Neural cell (in vitro differentiated cells): ENCODE results near the gene LIN37. TPM values are rescaled to one million over a fixed set of nuclear protein-coding genes. Genes with fewer than 3 reads are reported as not detected.
A peak's percentile ranks its signal among the peaks of the same experiment; 100 is the strongest.

ENCODE experiments used
- H2AFZ ChIP-seq: fragments of 200-600, 300-800 bp; sonication (generic), shearing (Covaris generic); 2 replicates; pipeline ENCODE4 v1.6.0; 2014; ENCODE audit warnings: low read depth, mild to moderate bottlenecking, antibody characterized with exemption, low read length, moderate library complexity
- H3F3A ChIP-seq: fragments of 200-600 bp; shearing (Covaris generic); 2 replicates; pipeline ENCODE4 v1.6.1; 2016; ENCODE audit warnings: mild to moderate bottlenecking, moderate library complexity, mixed read lengths, antibody characterized with exemption, low read length; ENCODE audit not compliant: insufficient read depth, poor library complexity, severe bottlenecking
- H3K27ac ChIP-seq: fragments of 200-600, 300-800 bp; sonication (generic), shearing (Covaris generic); 2 replicates; pipeline ENCODE4 v1.5.1; 2014; ENCODE audit warnings: mild to moderate bottlenecking, low read length, moderate library complexity
- H3K27me3 ChIP-seq: fragments of 300-800, 200-600 bp; sonication (generic), shearing (Covaris generic); 2 replicates; pipeline ENCODE4 v1.6.0; 2014; ENCODE audit warnings: mild to moderate bottlenecking, low read depth, low read length, moderate library complexity; ENCODE audit not compliant: insufficient read depth
- H3K36me3 ChIP-seq: fragments of 300-800, 200-600 bp; sonication (generic), shearing (Covaris generic); 2 replicates; pipeline ENCODE4 v1.5.1; 2014; ENCODE audit warnings: mild to moderate bottlenecking, antibody characterized with exemption, low read length, moderate library complexity; ENCODE audit not compliant: insufficient read depth
- H3K4me2 ChIP-seq: fragments of 300-800, 200-600 bp; sonication (generic), shearing (Covaris generic); 2 replicates; pipeline ENCODE4 v1.6.0; 2014; ENCODE audit warnings: mild to moderate bottlenecking, low read length
- H3K4me3 ChIP-seq: fragments of 300-800, 200-600 bp; sonication (generic), shearing (Covaris generic); 2 replicates; pipeline ENCODE4 v1.5.1; 2014; ENCODE audit warnings: mild to moderate bottlenecking, low read length, moderate library complexity
- H3K79me2 ChIP-seq: fragments of 200-600 bp; shearing (Covaris generic); replicated peaks from 2 replicates; pipeline ENCODE4 v1.6.0; 2014; ENCODE audit warnings: mild to moderate bottlenecking, low read length, moderate library complexity; ENCODE audit not compliant: insufficient read depth
- H3K9ac ChIP-seq: fragments of 300-800, 200-600 bp; sonication (generic), shearing (Covaris generic); 2 replicates; pipeline ENCODE4 v1.6.1; 2016; ENCODE audit warnings: mild to moderate bottlenecking, low read length, mixed read lengths
- H3K9me2 ChIP-seq: fragments of 200-600 bp; shearing (Covaris generic); 2 replicates; pipeline ENCODE4 v1.6.1; 2016; ENCODE audit warnings: mild to moderate bottlenecking, low read length, mixed read lengths; ENCODE audit not compliant: insufficient read depth
- H3K9me3 ChIP-seq: fragments of 200-600, 300-800 bp; sonication (generic), shearing (Covaris generic); 2 replicates; pipeline ENCODE4 v1.6.1; 2016; ENCODE audit warnings: mild to moderate bottlenecking, mixed run types, low read length, moderate library complexity, mixed read lengths
- H4K20me1 ChIP-seq: fragments of 200-600 bp; shearing (Covaris generic); 2 replicates; pipeline ENCODE4 v1.6.1; 2016; ENCODE audit warnings: mild to moderate bottlenecking, mixed run types; ENCODE audit not compliant: insufficient read depth
- EP300 ChIP-seq: fragments of 450-650 bp; conservative IDR thresholded peaks from 2 replicates; pipeline ENCODE4 v1.6.1; 2014; ENCODE audit warnings: antibody characterized with exemption, mild to moderate bottlenecking, moderate library complexity; ENCODE audit not compliant: poor library complexity, severe bottlenecking
- EZH2 ChIP-seq: fragments of 200-600, 300-800 bp; shearing (Covaris generic), sonication (generic); IDR thresholded peaks from 2 replicates; pipeline ENCODE4 v1.6.1; 2014; ENCODE audit warnings: antibody characterized with exemption, low read length, borderline replicate concordance, mild to moderate bottlenecking; ENCODE audit not compliant: insufficient read depth, poor library complexity, severe bottlenecking
- MXI1 ChIP-seq: fragments of 450-650 bp; conservative IDR thresholded peaks from 2 replicates; pipeline ENCODE4 v1.6.1; 2014; ENCODE audit warnings: antibody characterized with exemption, mild to moderate bottlenecking; ENCODE audit not compliant: poor library complexity, severe bottlenecking
- POLR2AphosphoS5 ChIP-seq: IDR thresholded peaks from 2 replicates; pipeline ENCODE4 v1.6.1; 2012
- RAD21 ChIP-seq: fragments of 450-650 bp; conservative IDR thresholded peaks from 2 replicates; pipeline ENCODE4 v1.6.1; 2014; ENCODE audit warnings: antibody characterized with exemption, mild to moderate bottlenecking, moderate library complexity
- SMC3 ChIP-seq: fragments of 450-650 bp; conservative IDR thresholded peaks from 2 replicates; pipeline ENCODE4 v1.6.1; 2014; ENCODE audit warnings: antibody characterized with exemption, mild to moderate bottlenecking, moderate library complexity; ENCODE audit not compliant: poor library complexity
- TAF1 ChIP-seq: IDR thresholded peaks from 2 replicates; pipeline ENCODE4 v1.6.1; 2012; ENCODE audit warnings: low read depth
- polyA plus RNA-seq: library from polyadenylated mRNA; depleted of rRNA; stranded (reverse); fragments of >200 nt; gene quantifications from 2 replicates; pipeline ENCODE4 v1.2.3, GENCODE V29; 2014
- TF ChIP-seq, protein P1 (sequence below): fragments of 450-650 bp; IDR thresholded peaks from 2 replicates; pipeline ENCODE4 v1.5.1; 2014; ENCODE audit warnings: antibody characterized with exemption, mild to moderate bottlenecking, moderate library complexity; ENCODE audit not compliant: poor library complexity, severe bottlenecking
- TF ChIP-seq, protein P2 (sequence below): IDR thresholded peaks from 2 replicates; pipeline ENCODE4 v1.6.1; 2012; ENCODE audit warnings: borderline replicate concordance

Gene LIN37
- polyA plus RNA-seq, 1 donor from 2014 or later = 25.7 TPM

GRCh38 chr19:35744430-35745327 lies 3.7 kb upstream of the LIN37 start:
- Histone ChIP-seq H3K9me3 (no peaks in the 10 kb centered on the region), H3K4me2 (peak overlapping the region; percentile 70), H3F3A (no peaks in the 10 kb centered on the region), H3K36me3 (no peaks in the 10 kb centered on the region), H3K79me2 (peaks cover 22% of the 10 kb centered on the region), H2AFZ (peak overlapping the region; percentile 71), H3K27me3 (no peaks in the 10 kb centered on the region), H3K4me3 (peak overlapping the region; percentile 94), H3K9me2 (no peaks in the 10 kb centered on the region), H3K9ac (peak overlapping the region; percentile 94), H3K27ac (peak overlapping the region; percentile 98), H4K20me1 (no peaks in the 10 kb centered on the region)
- TF ChIP-seq, protein P1, sequence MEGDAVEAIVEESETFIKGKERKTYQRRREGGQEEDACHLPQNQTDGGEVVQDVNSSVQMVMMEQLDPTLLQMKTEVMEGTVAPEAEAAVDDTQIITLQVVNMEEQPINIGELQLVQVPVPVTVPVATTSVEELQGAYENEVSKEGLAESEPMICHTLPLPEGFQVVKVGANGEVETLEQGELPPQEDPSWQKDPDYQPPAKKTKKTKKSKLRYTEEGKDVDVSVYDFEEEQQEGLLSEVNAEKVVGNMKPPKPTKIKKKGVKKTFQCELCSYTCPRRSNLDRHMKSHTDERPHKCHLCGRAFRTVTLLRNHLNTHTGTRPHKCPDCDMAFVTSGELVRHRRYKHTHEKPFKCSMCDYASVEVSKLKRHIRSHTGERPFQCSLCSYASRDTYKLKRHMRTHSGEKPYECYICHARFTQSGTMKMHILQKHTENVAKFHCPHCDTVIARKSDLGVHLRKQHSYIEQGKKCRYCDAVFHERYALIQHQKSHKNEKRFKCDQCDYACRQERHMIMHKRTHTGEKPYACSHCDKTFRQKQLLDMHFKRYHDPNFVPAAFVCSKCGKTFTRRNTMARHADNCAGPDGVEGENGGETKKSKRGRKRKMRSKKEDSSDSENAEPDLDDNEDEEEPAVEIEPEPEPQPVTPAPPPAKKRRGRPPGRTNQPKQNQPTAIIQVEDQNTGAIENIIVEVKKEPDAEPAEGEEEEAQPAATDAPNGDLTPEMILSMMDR = peak; percentile 83
- TF ChIP-seq SMC3 = peak; percentile 84
- no peak for TF ChIP-seq EP300
- TF ChIP-seq EZH2 = no peak
- TF ChIP-seq, protein P2, sequence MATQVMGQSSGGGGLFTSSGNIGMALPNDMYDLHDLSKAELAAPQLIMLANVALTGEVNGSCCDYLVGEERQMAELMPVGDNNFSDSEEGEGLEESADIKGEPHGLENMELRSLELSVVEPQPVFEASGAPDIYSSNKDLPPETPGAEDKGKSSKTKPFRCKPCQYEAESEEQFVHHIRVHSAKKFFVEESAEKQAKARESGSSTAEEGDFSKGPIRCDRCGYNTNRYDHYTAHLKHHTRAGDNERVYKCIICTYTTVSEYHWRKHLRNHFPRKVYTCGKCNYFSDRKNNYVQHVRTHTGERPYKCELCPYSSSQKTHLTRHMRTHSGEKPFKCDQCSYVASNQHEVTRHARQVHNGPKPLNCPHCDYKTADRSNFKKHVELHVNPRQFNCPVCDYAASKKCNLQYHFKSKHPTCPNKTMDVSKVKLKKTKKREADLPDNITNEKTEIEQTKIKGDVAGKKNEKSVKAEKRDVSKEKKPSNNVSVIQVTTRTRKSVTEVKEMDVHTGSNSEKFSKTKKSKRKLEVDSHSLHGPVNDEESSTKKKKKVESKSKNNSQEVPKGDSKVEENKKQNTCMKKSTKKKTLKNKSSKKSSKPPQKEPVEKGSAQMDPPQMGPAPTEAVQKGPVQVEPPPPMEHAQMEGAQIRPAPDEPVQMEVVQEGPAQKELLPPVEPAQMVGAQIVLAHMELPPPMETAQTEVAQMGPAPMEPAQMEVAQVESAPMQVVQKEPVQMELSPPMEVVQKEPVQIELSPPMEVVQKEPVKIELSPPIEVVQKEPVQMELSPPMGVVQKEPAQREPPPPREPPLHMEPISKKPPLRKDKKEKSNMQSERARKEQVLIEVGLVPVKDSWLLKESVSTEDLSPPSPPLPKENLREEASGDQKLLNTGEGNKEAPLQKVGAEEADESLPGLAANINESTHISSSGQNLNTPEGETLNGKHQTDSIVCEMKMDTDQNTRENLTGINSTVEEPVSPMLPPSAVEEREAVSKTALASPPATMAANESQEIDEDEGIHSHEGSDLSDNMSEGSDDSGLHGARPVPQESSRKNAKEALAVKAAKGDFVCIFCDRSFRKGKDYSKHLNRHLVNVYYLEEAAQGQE = no peak
- peak; percentile 70 for TF ChIP-seq POLR2AphosphoS5
- peak; percentile 93 for TF ChIP-seq MXI1
- TF ChIP-seq TAF1 = no peak
- peak; percentile 68 for TF ChIP-seq RAD21

- Histone ChIP-seq H3K9me2 (no peaks in the 10 kb centered on the region), H3K4me2 (peak within 1 kb of the TSS; percentile 91), H3K9ac (peak within 1 kb of the TSS; percentile 94), H2AFZ (peak within 1 kb of the TSS; percentile 71), H3K4me3 (peak within 1 kb of the TSS; percentile 94), H3K27me3 (no peaks in the 10 kb centered on the region), H3K9me3 (no peaks in the 10 kb centered on the region), H3F3A (no peaks in the 10 kb centered on the region), H3K79me2 (peaks cover 22% of the 10 kb centered on the region), H3K36me3 (no peaks in the 10 kb centered on the region), H3K27ac (peak within 1 kb of the TSS; percentile 98), H4K20me1 (no peaks in the 10 kb centered on the region)
- TF ChIP-seq TAF1 (no peak), RAD21 (no peak), MXI1 (peak; percentile 3), POLR2AphosphoS5 (peak; percentile 82)
- TF ChIP-seq, protein P2 = no peak
- TF ChIP-seq, protein P1 = no peak
Measured at GRCh38 chr19:35745328-35746086, 2.9 kb upstream of the LIN37 start, which contains the start of the genes PSENEN and U2AF1L4. TSS of gene PSENEN (plus strand) at chr19:35745651. CDS start at chr19:35745931, 280 bp downstream. TSS of gene U2AF1L4 (minus strand) at chr19:35745418. CDS start at chr19:35745391, 27 bp downstream.
